Left lung (tissue), 14 donors: ENCODE data around the gene ANKIB1. TPM values are rescaled to one million over a fixed set of nuclear protein-coding genes. Genes with fewer than 3 reads are reported as not detected.
A peak's percentile ranks its signal among the peaks of the same experiment; 100 is the strongest.

ENCODE experiments used
- ATAC-seq: fragments of 200-7000 bp; cut with Tn5 transposase; one replicate; pipeline ENCODE4 v1.9.1; 2020; ENCODE audit warnings: moderate library complexity
- DNase-seq, 4 donors: peaks; one replicate each; pipeline ENCODE4 v3.0.0-alpha.2; 2013 to 2020
- H3K27ac ChIP-seq, 2 donors: fragments of 200-600 bp; sonication (generic) in 1 of 2; one replicate each; pipeline versions ENCODE4 v1.5.0 to v1.8.0; 2020 to 2021
- H3K27me3 ChIP-seq, 2 donors: fragments of 200-600 bp; sonication (generic) in 1 of 2; one replicate each; pipeline versions ENCODE4 v1.5.0 to v1.8.0; 2020 to 2021
- H3K36me3 ChIP-seq, 2 donors: fragments of 200-600 bp; sonication (generic) in 1 of 2; one replicate each; pipeline versions ENCODE4 v1.5.0 to v1.8.0; 2020 to 2021
- H3K4me1 ChIP-seq, 2 donors: fragments of 200-600 bp; one replicate each; pipeline ENCODE4 v1.8.0; 2021
- H3K4me3 ChIP-seq, 2 donors: fragments of 200-600 bp; sonication (generic) in 1 of 2; one replicate each; pipeline versions ENCODE4 v1.5.0 to v1.8.0; 2020 to 2021; ENCODE audit warnings: mild to moderate bottlenecking in 1 of 2
- H3K9me3 ChIP-seq, 2 donors: fragments of 200-600 bp; sonication (generic) in 1 of 2; one replicate each; pipeline versions ENCODE4 v1.5.0 to v1.8.0; 2020 to 2021
- CTCF ChIP-seq, 2 donors: fragments of 200-600 bp; sonication (generic) in 1 of 2; IDR thresholded peaks; one replicate each; pipeline versions ENCODE4 v1.5.0 to v1.8.0; 2021; ENCODE audit warnings: antibody characterized with exemption in 2 of 2
- intact Hi-C, 2 donors: fragments of 100-400 bp; cut with DNase I; formaldehyde crosslinking; loops; one replicate each; pipeline versions ENCODE4 v1.11.2 to v1.14.2; 2022
- long read RNA-seq, 12 donors: library from polyadenylated mRNA in 2 of 12; unstranded in 2 of 12; transcript quantifications; one replicate each; pipeline ENCODE4 v2.0.0 and lab custom pipeline, GENCODE V29; 2019 to 2026
- polyA plus RNA-seq, 6 donors: library from polyadenylated mRNA; unstranded; fragments of 120-200 nt; gene quantifications; one replicate each; pipeline ENCODE4 v1.2.1, GENCODE V29; 2013; ENCODE audit not compliant: insufficient read length in 6 of 6
- total RNA-seq, 2 donors: library from RNA; stranded (reverse); fragmentation: NEBNext Ultra II Directional; extraction: Animal tissue kit (Norgen Biotek cat#: 25700); gene quantifications; one replicate each; pipeline ENCODE4 v1.2.1, GENCODE V29; 2021
- donor health status: DM: no; HTN: yes; CAD: no.
- donor health status: DM: no; HTN: no; CAD: no.

The ANKIB1 gene
- total RNA-seq (10 to 100 TPM; 41.4 to 57.3 TPM), polyA plus RNA-seq (10 to 100 TPM; 43.0 to 48.8 (median 46.9) TPM)
- long read RNA-seq, donor 1, partial matches to known transcripts: 9 of 10 reads
- long read RNA-seq, donor 1, other reads (novel, unspliced or antisense): 0 of 10 reads
- long read RNA-seq, donor 2, full-length matches to known transcripts: 3 of 3 reads
- long read RNA-seq, donor 2, partial matches to known transcripts: 0 of 3 reads
- long read RNA-seq, donor 2, other reads (novel, unspliced or antisense): 0 of 3 reads
- long read RNA-seq, donor 3: 0 reads
- long read RNA-seq, donor 4, partial matches to known transcripts: 5 of 7 reads
- long read RNA-seq, donor 4, other reads (novel, unspliced or antisense): 2 of 7 reads
- long read RNA-seq, donor 5, full-length matches to known transcripts: 3 of 3 reads
- long read RNA-seq, donor 5, partial matches to known transcripts: 0 of 3 reads
- long read RNA-seq, donor 5, other reads (novel, unspliced or antisense): 0 of 3 reads
- long read RNA-seq, donor 6: 0 reads
- long read RNA-seq, donor 7, partial matches to known transcripts: 13 of 13 reads
- long read RNA-seq, donor 7, other reads (novel, unspliced or antisense): 0 of 13 reads
- long read RNA-seq, donor 8, partial matches to known transcripts: 12 of 12 reads
- long read RNA-seq, donor 8, other reads (novel, unspliced or antisense): 0 of 12 reads
- long read RNA-seq, donor 9: 0 reads
- long read RNA-seq, donor 10, partial matches to known transcripts: 1 of 2 reads
- long read RNA-seq, donor 10, other reads (novel, unspliced or antisense): 1 of 2 reads
- long read RNA-seq, donor 11, full-length matches to known transcripts: 4 of 4 reads
- long read RNA-seq, donor 11, partial matches to known transcripts: 0 of 4 reads
- long read RNA-seq, donor 11, other reads (novel, unspliced or antisense): 0 of 4 reads
- long read RNA-seq, donor 12, full-length matches to known transcripts: 2 of 2 reads
- long read RNA-seq, donor 12, partial matches to known transcripts: 0 of 2 reads
- long read RNA-seq, donor 12, other reads (novel, unspliced or antisense): 0 of 2 reads

- Histone ChIP-seq H3K9me3 (no peaks in the 10 kb centered on the region), H3K4me3 (peak within 1 kb of the TSS; percentile 81 to 95), H3K27me3 (no peaks in the 10 kb centered on the region), H3K27ac (peak within 1 kb of the TSS; percentile 89 to 92), H3K36me3 (peaks cover 0 to 5% of the 10 kb centered on the region in 2 donors), H3K4me1 (peaks cover 21 to 49% of the 10 kb centered on the region in 2 donors)
- peak in 1 of 2 donors; percentile 12 for TF ChIP-seq CTCF (IDR thresholded peaks at IDR 0.05)
- DNase-seq (peak; percentile 88 to 95 (median 90)), ATAC-seq (peak; percentile 92)
- intact Hi-C loops: no loop called here
Observed at GRCh38 chr7:92245487-92246359, at the start of gene ANKIB1, which contains the start of gene KRIT1. ANKIB1 (plus strand) TSS chr7:92245974; CDS start chr7:92294979, 49,005 bp downstream. KRIT1 (minus strand) TSS chr7:92245914; CDS start chr7:92242135, 3,779 bp downstream.

GRCh38 chr7:92200791-92201190 is 45.0 kb upstream of the ANKIB1 start:
- no peak overlapping the region for H3K4me3 ChIP-seq
- no peak overlapping the region for H3K27ac ChIP-seq
- no peak for ATAC-seq
- peaks cover 0 to 72% of the 10 kb centered on the region in 2 donors for H3K36me3 ChIP-seq
- no peaks in the 10 kb centered on the region for H3K9me3 ChIP-seq
- no peaks in the 10 kb centered on the region for H3K4me1 ChIP-seq
- intact Hi-C loops: no loop called here
- no peak for DNase-seq
- no peaks in the 10 kb centered on the region for H3K27me3 ChIP-seq
- TF ChIP-seq CTCF (IDR thresholded peaks at IDR 0.05): no peak

GRCh38 chr7:92205987-92206386 is 39.8 kb upstream of the ANKIB1 start:
- no peaks in the 10 kb centered on the region for H3K27me3 ChIP-seq
- ATAC-seq (no peak), DNase-seq (no peak)
- H3K9me3 ChIP-seq: peaks cover 0 to 14% of the 10 kb centered on the region in 2 donors
- no peak overlapping the region for H3K4me3 ChIP-seq
- no peak for TF ChIP-seq CTCF (IDR thresholded peaks at IDR 0.05)
- intact Hi-C loops: no loop called here
- H3K36me3 ChIP-seq: peaks cover 0 to 95% of the 10 kb centered on the region in 2 donors
- H3K4me1 ChIP-seq: no peaks in the 10 kb centered on the region
- no peak overlapping the region for H3K27ac ChIP-seq

GRCh38 chr7:92206672-92207071 is 39.1 kb upstream of the ANKIB1 start:
- H3K36me3 ChIP-seq: peaks cover 0 to 95% of the 10 kb centered on the region in 2 donors
- no peaks in the 10 kb centered on the region for H3K27me3 ChIP-seq
- ATAC-seq (no peak), DNase-seq (no peak)
- H3K9me3 ChIP-seq: peaks cover 0 to 14% of the 10 kb centered on the region in 2 donors
- H3K4me1 ChIP-seq: no peaks in the 10 kb centered on the region
- intact Hi-C loops: no loop called here
- H3K4me3 ChIP-seq: no peak overlapping the region
- no peak overlapping the region for H3K27ac ChIP-seq
- TF ChIP-seq CTCF (IDR thresholded peaks at IDR 0.05): no peak
